ENCODE data around the gene CCHCR1.

Gene CCHCR1

GRCh38 chr6:31128093-31128676, 29.4 kb downstream of the CCHCR1 start:
- in situ Hi-C loops (cut with HindIII; ENCODE audit: low pct_unique_long_range_greater_than_20kb, low sequenced_read_pairs): no loop called here
- TF ChIP-seq JUND (IDR thresholded peaks at IDR 0.05; ENCODE audit: low read depth): no peak
- peak; percentile 66 to 77 for DNase-seq (ENCODE audit: low read depth in 1 of 2, low spot score in 1 of 2)

GRCh38 chr6:31126396-31127175, 31.0 kb downstream of the CCHCR1 start:
- TF ChIP-seq JUND (IDR thresholded peaks at IDR 0.05; ENCODE audit: low read depth): no peak
- DNase-seq (ENCODE audit: low read depth in 1 of 2, low spot score in 1 of 2): no peak
- in situ Hi-C loops (cut with HindIII; ENCODE audit: low pct_unique_long_range_greater_than_20kb, low sequenced_read_pairs): no loop called here

- TF ChIP-seq JUND (IDR thresholded peaks at IDR 0.05; ENCODE audit: low read depth): no peak
- in situ Hi-C loops (cut with HindIII; ENCODE audit: low pct_unique_long_range_greater_than_20kb, low sequenced_read_pairs): no loop called here
- no peak for DNase-seq (ENCODE audit: low read depth in 1 of 2, low spot score in 1 of 2)
These were observed 31.8 kb downstream of the CCHCR1 start for GRCh38 chr6:31125586-31126363.

- in situ Hi-C loops (cut with HindIII; ENCODE audit: low pct_unique_long_range_greater_than_20kb, low sequenced_read_pairs): no loop called here
- no peak for DNase-seq (ENCODE audit: low read depth in 1 of 2, low spot score in 1 of 2)
- TF ChIP-seq JUND (IDR thresholded peaks at IDR 0.05; ENCODE audit: low read depth): no peak
These were observed 32.4 kb downstream of the CCHCR1 start for GRCh38 chr6:31125162-31125561.

- in situ Hi-C loops (cut with HindIII; ENCODE audit: low pct_unique_long_range_greater_than_20kb, low sequenced_read_pairs): no loop called here
- DNase-seq (ENCODE audit: low read depth in 1 of 2, low spot score in 1 of 2): no peak
- no peak for TF ChIP-seq JUND (IDR thresholded peaks at IDR 0.05; ENCODE audit: low read depth)
These were observed 34.6 kb downstream of the CCHCR1 start for GRCh38 chr6:31122791-31123706.

GRCh38 chr6:31121131-31121790, 36.3 kb downstream of the CCHCR1 start:
- in situ Hi-C loops (cut with HindIII; ENCODE audit: low pct_unique_long_range_greater_than_20kb, low sequenced_read_pairs): no loop called here
- no peak for DNase-seq (ENCODE audit: low read depth in 1 of 2, low spot score in 1 of 2)
- TF ChIP-seq JUND (IDR thresholded peaks at IDR 0.05; ENCODE audit: low read depth): no peak

GRCh38 chr6:31120151-31120915, 37.3 kb downstream of the CCHCR1 start, which contains the start of gene CDSN:
CDSN (minus strand) TSS chr6:31120446; CDS start chr6:31120419, 27 bp downstream.
- in situ Hi-C loops (cut with HindIII; ENCODE audit: low pct_unique_long_range_greater_than_20kb, low sequenced_read_pairs): no loop called here
- no peak for TF ChIP-seq JUND (IDR thresholded peaks at IDR 0.05; ENCODE audit: low read depth)

GRCh38 chr6:31118178-31118577, 39.4 kb downstream of the CCHCR1 start:
- in situ Hi-C loops (cut with HindIII; ENCODE audit: low pct_unique_long_range_greater_than_20kb, low sequenced_read_pairs): no loop called here
- no peak for DNase-seq (ENCODE audit: low read depth in 1 of 2, low spot score in 1 of 2)
- TF ChIP-seq JUND (IDR thresholded peaks at IDR 0.05; ENCODE audit: low read depth): no peak

More at GRCh38 chr6:31120151-31120915, 37.3 kb downstream of the CCHCR1 start, which contains the start of gene CDSN:
- no peak for DNase-seq (ENCODE audit: low read depth in 1 of 2, low spot score in 1 of 2)

GRCh38 chr6:31116661-31117385, 40.8 kb downstream of the CCHCR1 start:
- no peak for TF ChIP-seq JUND (IDR thresholded peaks at IDR 0.05; ENCODE audit: low read depth)
- in situ Hi-C loops (cut with HindIII; ENCODE audit: low pct_unique_long_range_greater_than_20kb, low sequenced_read_pairs): no loop called here
- DNase-seq (ENCODE audit: low read depth in 1 of 2, low spot score in 1 of 2): no peak

- in situ Hi-C loops (cut with HindIII; ENCODE audit: low pct_unique_long_range_greater_than_20kb, low sequenced_read_pairs): no loop called here
- no peak for TF ChIP-seq JUND (IDR thresholded peaks at IDR 0.05; ENCODE audit: low read depth)
- DNase-seq (ENCODE audit: low read depth in 1 of 2, low spot score in 1 of 2): no peak
These were observed 41.6 kb downstream of the CCHCR1 start for GRCh38 chr6:31115941-31116560.

Measured in T47D (cell line).